ENCODE data around the gene SORCS2. TPM values are rescaled to one million over a fixed set of nuclear protein-coding genes. Genes with fewer than 3 reads are reported as not detected.

Gene SORCS2
- total RNA-seq, 1 donor from 2014 or later = 29.5 TPM

GRCh38 chr4:7653510-7654369 is 461.4 kb downstream of the SORCS2 start:
- no peaks in the 10 kb centered on the region for H3K36me3 Mint-ChIP-seq (ENCODE audit: unreplicated experiment)
- peaks cover 3% of the 10 kb centered on the region for H3K9me3 Mint-ChIP-seq (ENCODE audit: unreplicated experiment)
- peaks cover 5% of the 10 kb centered on the region for H3K27me3 Mint-ChIP-seq (ENCODE audit: unreplicated experiment)
- no peak overlapping the region for H3K4me3 Mint-ChIP-seq (ENCODE audit: unreplicated experiment)
- H3K27ac Mint-ChIP-seq (ENCODE audit: unreplicated experiment) = no peak overlapping the region
- peaks cover 3% of the 10 kb centered on the region for H3K4me1 Mint-ChIP-seq (ENCODE audit: low read depth, unreplicated experiment)
- no peak for DNase-seq
- TF ChIP-seq CTCF (IDR thresholded peaks at IDR 0.05; ENCODE audit: partially characterized antibody, unreplicated experiment) = no peak

- Mint-ChIP-seq H3K27ac (ENCODE audit: unreplicated experiment) (no peak overlapping the region), H3K4me3 (ENCODE audit: unreplicated experiment) (no peak overlapping the region), H3K36me3 (ENCODE audit: unreplicated experiment) (no peaks in the 10 kb centered on the region), H3K9me3 (ENCODE audit: unreplicated experiment) (peaks cover 3% of the 10 kb centered on the region), H3K27me3 (ENCODE audit: unreplicated experiment) (peaks cover 2% of the 10 kb centered on the region), H3K4me1 (ENCODE audit: low read depth, unreplicated experiment) (peaks cover 3% of the 10 kb centered on the region)
- TF ChIP-seq CTCF (IDR thresholded peaks at IDR 0.05; ENCODE audit: partially characterized antibody, unreplicated experiment) = no peak
- no peak for DNase-seq
Observed at GRCh38 chr4:7654550-7655445, 462.5 kb downstream of the SORCS2 start.

GRCh38 chr4:7655511-7656243 is 463.3 kb downstream of the SORCS2 start:
- peak; percentile 18 for DNase-seq
- no peak for TF ChIP-seq CTCF (IDR thresholded peaks at IDR 0.05; ENCODE audit: partially characterized antibody, unreplicated experiment)
- H3K27me3 Mint-ChIP-seq (ENCODE audit: unreplicated experiment) = peaks cover 2% of the 10 kb centered on the region
- H3K36me3 Mint-ChIP-seq (ENCODE audit: unreplicated experiment) = no peaks in the 10 kb centered on the region
- H3K4me1 Mint-ChIP-seq (ENCODE audit: low read depth, unreplicated experiment) = peaks cover 3% of the 10 kb centered on the region
- no peak overlapping the region for H3K4me3 Mint-ChIP-seq (ENCODE audit: unreplicated experiment)
- peaks cover 3% of the 10 kb centered on the region for H3K9me3 Mint-ChIP-seq (ENCODE audit: unreplicated experiment)
- no peak overlapping the region for H3K27ac Mint-ChIP-seq (ENCODE audit: unreplicated experiment)

- DNase-seq = peak; percentile 5
- Mint-ChIP-seq H3K9me3 (ENCODE audit: unreplicated experiment) (peaks cover 3% of the 10 kb centered on the region), H3K4me1 (ENCODE audit: low read depth, unreplicated experiment) (no peaks in the 10 kb centered on the region), H3K27me3 (ENCODE audit: unreplicated experiment) (peaks cover 2% of the 10 kb centered on the region), H3K36me3 (ENCODE audit: unreplicated experiment) (no peaks in the 10 kb centered on the region), H3K4me3 (ENCODE audit: unreplicated experiment) (no peak overlapping the region), H3K27ac (ENCODE audit: unreplicated experiment) (no peak overlapping the region)
- TF ChIP-seq CTCF (IDR thresholded peaks at IDR 0.05; ENCODE audit: partially characterized antibody, unreplicated experiment) = no peak
Observed at GRCh38 chr4:7656244-7656800, 464.0 kb downstream of the SORCS2 start.
